GM12873 (cell line): ENCODE measurements around the gene AMOTL1.
A peak's percentile ranks its signal among the peaks of the same experiment; 100 is the strongest.

Experiments used
- TF ChIP-seq, protein P1 (sequence below): IDR thresholded peaks from 2 replicates; pipeline ENCODE4 v1.5.1; 2012; ENCODE audit warnings: low read depth, mild to moderate bottlenecking, moderate library complexity, low read length, control low read depth; ENCODE audit not compliant: insufficient read depth; ENCODE audit errors: missing control alignments

AMOTL1 gene

DNA sequence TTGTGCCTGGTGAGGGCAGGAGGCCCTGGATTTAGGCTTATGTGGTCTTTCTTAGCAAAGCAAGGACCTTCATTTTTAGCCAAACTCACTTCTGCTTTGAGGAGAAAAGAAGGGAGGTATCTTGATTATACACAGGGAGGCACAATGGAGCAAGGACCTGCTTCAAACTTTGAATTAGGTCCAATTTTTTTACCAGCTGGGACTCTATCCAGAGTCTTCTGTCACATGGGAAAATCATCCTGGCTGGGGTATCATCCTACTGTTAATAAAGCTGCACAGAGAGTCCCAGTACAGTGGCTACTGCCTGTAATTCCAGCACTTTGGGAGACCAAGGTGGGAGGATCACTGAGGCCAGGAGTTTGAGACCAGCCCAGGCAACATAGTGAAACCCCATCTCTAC is 117.4 kb downstream of the AMOTL1 start:
- TF ChIP-seq, protein P1, sequence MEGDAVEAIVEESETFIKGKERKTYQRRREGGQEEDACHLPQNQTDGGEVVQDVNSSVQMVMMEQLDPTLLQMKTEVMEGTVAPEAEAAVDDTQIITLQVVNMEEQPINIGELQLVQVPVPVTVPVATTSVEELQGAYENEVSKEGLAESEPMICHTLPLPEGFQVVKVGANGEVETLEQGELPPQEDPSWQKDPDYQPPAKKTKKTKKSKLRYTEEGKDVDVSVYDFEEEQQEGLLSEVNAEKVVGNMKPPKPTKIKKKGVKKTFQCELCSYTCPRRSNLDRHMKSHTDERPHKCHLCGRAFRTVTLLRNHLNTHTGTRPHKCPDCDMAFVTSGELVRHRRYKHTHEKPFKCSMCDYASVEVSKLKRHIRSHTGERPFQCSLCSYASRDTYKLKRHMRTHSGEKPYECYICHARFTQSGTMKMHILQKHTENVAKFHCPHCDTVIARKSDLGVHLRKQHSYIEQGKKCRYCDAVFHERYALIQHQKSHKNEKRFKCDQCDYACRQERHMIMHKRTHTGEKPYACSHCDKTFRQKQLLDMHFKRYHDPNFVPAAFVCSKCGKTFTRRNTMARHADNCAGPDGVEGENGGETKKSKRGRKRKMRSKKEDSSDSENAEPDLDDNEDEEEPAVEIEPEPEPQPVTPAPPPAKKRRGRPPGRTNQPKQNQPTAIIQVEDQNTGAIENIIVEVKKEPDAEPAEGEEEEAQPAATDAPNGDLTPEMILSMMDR = no peak

- TF ChIP-seq, protein P1 = no peak
Observed at GRCh38 chr11:94888204-94888603, 120.0 kb downstream of the AMOTL1 start.

DNA sequence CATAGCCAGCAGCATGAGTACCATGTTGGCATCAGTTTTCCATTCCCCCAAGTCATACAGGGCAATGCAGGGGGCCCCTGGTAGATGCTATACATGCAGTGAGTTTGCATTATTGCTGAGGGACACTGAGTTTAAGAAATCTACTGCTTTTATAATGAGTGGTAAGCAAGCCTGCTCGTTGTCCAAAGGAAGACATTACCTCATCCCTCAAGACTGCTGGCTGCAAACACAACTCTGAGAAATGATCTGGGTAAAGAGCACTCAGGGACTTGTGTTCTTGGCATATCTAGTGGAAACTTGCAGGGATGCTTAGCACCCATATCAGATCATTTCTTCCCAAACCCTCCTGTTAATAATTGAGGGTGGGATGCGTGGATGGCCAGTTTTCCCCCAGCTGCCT is 127.3 kb downstream of the AMOTL1 start:
- TF ChIP-seq, protein P1 = no peak

GRCh38 chr11:94895971-94896370 is 127.8 kb downstream of the AMOTL1 start:
- TF ChIP-seq, protein P1 = no peak

- TF ChIP-seq, protein P1 = peak; percentile 87
Observed at GRCh38 chr11:94897330-94897768, 129.2 kb downstream of the AMOTL1 start.

DNA sequence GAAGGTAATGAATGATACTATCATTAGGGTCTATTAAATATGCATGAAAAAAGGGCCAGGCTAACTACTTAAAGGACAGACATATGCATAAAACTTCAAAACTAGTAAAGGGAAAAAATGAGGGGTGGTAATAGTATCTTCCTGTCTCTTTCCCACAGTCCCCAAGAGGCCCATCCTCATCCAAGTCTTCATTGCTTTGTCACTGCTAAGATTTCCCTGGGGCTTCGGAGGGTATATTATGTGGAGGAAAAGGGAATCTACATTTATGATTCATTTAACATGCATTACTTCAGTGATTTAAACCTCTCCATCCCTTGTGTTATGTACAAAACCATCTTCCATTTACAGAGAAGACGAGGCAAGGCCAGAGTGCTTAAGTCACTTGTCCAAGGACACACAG is 139.1 kb downstream of the AMOTL1 start:
- TF ChIP-seq, protein P1 = no peak

DNA sequence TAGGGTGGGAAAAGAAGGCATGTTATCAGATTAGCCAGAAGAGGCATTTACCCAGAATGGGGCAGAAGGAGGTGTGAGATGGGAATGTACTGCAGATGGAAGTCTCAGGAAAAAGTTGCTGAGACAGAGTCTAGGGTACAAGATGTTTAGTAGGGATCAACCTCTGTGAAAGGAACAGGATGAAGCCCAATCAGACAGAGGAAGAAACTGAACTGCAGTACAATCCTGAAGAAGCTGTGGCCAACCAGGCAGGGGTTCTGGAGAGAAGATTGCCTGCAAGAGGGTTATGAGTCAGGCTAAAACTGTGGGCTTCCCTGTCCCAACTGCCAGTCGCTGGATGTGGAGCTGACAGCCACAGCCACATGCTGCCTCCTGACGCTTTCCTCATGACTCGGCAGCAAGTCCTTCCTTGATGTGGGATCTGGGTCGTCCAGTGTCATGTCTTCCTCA is 141.2 kb downstream of the AMOTL1 start:
- TF ChIP-seq, protein P1 = no peak
